ENCODE measurements around the gene GPR3. TPM values are rescaled to one million over a fixed set of nuclear protein-coding genes. Genes with fewer than 3 reads are reported as not detected.

GPR3 gene, protein sequence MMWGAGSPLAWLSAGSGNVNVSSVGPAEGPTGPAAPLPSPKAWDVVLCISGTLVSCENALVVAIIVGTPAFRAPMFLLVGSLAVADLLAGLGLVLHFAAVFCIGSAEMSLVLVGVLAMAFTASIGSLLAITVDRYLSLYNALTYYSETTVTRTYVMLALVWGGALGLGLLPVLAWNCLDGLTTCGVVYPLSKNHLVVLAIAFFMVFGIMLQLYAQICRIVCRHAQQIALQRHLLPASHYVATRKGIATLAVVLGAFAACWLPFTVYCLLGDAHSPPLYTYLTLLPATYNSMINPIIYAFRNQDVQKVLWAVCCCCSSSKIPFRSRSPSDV
- 0.74 TPM for total RNA-seq

DNA sequence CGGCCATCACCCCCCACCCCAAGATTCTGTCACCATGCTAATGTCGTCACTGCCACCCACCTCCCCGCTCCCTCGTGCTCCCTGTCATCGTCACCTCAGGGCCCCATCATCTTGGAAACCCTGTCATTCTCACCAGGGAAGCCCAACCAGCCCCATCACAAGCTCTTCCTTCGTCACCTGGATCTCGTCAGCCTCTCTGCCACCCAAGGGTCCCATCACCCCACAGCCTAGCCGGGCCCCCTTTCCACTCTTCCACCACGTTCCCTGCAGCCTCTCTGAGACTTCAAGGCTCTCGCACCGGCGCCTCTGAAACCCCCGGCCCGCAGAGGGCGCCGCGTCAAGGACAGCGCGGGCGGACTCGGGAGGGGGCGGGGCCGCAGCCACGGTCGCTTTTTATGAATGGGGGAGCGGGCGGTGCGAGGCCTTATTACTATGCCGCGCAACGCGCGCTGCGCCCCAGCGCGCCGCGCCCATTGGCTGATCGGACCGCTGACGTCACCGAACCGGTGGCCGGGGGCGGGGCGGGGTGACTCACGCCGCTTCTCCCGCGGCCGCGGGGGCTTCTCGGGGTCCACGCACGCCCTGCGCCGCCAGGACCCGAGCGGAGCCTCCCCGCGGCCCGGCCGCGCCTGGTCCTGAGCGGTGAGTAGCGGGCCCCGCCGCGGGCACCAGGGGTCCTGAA is at the start of gene GPR3:
TSS of gene GPR3 (plus strand) at position 527 of the 682 bp plus-strand sequence. CDS start 1,177 bp downstream, outside the sequence.
- TF ChIP-seq POLR2A (IDR thresholded peaks at IDR 0.05) (no peak), POLR2AphosphoS5 (IDR thresholded peaks at IDR 0.05; ENCODE audit: insufficient read depth in 1 of 2, low read depth in 1 of 2) (peak; percentile 70 to 73)
- TF ChIP-seq, protein P1, sequence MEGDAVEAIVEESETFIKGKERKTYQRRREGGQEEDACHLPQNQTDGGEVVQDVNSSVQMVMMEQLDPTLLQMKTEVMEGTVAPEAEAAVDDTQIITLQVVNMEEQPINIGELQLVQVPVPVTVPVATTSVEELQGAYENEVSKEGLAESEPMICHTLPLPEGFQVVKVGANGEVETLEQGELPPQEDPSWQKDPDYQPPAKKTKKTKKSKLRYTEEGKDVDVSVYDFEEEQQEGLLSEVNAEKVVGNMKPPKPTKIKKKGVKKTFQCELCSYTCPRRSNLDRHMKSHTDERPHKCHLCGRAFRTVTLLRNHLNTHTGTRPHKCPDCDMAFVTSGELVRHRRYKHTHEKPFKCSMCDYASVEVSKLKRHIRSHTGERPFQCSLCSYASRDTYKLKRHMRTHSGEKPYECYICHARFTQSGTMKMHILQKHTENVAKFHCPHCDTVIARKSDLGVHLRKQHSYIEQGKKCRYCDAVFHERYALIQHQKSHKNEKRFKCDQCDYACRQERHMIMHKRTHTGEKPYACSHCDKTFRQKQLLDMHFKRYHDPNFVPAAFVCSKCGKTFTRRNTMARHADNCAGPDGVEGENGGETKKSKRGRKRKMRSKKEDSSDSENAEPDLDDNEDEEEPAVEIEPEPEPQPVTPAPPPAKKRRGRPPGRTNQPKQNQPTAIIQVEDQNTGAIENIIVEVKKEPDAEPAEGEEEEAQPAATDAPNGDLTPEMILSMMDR (IDR thresholded peaks at IDR 0.05) = peak; percentile 43 to 65 (median 51)
- Histone ChIP-seq H3K9me3 (no peaks in the 10 kb centered on the region), H3K4me3 (peak within 1 kb of the TSS; percentile 46 to 59), H3K27ac (peak within 1 kb of the TSS; percentile 78), H3K4me1 (peaks cover 19% of the 10 kb centered on the region), H3K27me3 (no peaks in the 10 kb centered on the region), H3K36me3 (no peaks in the 10 kb centered on the region)
- DNase-seq (ENCODE audit: extremely low spot score in 2 of 2) = no peak
- intact Hi-C loops (cut with DNase I) = loop anchor here (10.0 kb wide), 1 partner anchor 273 kb away; no protein-coding TSS in a partner anchor

DNA sequence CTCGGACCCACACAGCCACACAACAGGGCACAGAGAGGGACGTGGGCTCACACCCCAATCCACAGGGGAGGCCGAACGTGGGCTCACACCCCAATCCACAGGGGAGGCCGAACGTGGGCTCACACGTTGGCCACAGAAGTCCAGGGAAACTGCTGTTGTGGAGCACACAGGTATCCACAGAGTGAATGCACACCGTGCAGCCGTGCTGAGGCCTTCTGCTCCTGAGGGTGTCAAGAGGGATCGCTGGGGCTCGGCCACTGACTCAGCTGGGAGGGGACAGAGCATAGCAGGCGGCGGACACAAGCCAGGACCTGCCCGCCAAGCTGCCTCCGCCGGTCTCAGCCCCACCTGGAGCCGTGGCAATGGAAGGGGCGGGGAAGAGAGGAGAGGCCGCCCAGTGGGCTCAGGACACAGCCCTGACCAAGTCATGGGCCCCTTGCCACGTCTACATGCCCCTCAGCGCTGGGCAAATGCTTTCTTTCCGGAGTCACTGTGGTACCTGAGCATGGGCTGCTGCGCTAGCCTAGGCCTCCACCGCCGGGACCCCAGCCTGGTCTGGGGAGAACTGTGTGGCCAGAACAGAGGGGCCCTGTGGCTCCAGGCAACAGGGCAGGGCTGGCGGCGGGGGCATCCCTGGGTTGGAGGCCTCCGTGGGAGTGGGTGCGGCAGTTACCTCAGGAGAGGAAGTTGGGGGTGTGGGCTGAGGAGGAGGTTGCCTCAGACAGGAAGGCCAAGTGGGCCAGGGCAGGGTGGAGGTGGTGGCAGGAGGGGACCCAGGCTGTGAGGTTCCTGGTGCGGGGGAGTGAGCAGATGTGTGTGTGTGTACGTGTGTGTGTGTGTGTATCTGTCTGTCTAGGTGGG is 49.4 kb upstream of the GPR3 start:
- intact Hi-C loops (cut with DNase I) = no loop called here
- Histone ChIP-seq H3K9me3 (no peaks in the 10 kb centered on the region), H3K4me1 (peaks cover 33% of the 10 kb centered on the region), H3K4me3 (peak overlapping the region; percentile 34 to 50), H3K36me3 (no peaks in the 10 kb centered on the region), H3K27me3 (no peaks in the 10 kb centered on the region), H3K27ac (peak overlapping the region; percentile 76)
- DNase-seq (ENCODE audit: extremely low spot score in 2 of 2) = no peak
- TF ChIP-seq POLR2AphosphoS5 (IDR thresholded peaks at IDR 0.05; ENCODE audit: insufficient read depth in 1 of 2, low read depth in 1 of 2) = peak; percentile 37 to 50
- TF ChIP-seq, protein P1 (IDR thresholded peaks at IDR 0.05) = no peak

DNA sequence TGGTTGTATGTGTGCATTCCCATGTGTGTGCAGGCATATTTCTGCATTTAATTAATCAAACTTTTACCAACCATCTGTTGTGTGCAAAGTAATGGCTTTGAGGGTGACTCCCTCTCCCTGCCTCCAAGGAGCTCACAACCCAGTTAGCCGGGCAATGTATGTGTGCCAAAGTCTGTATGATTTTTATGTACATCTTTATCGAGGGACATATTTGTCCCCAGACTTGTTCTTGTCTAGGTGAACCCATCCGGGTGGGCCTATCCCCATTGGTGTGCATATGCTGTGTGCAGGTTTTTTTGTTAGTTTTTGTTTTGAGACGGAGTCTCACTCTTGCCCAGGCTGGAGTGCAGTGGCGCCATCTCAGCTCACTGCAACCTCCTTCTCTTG is 48.8 kb upstream of the GPR3 start:
- H3K27me3 ChIP-seq = no peaks in the 10 kb centered on the region
- H3K9me3 ChIP-seq = no peaks in the 10 kb centered on the region
- H3K36me3 ChIP-seq = no peaks in the 10 kb centered on the region
- H3K4me3 ChIP-seq = peak overlapping the region in 1 of 2 donors; percentile 50
- TF ChIP-seq POLR2A (IDR thresholded peaks at IDR 0.05) = no peak
- peaks cover 36% of the 10 kb centered on the region for H3K4me1 ChIP-seq
- DNase-seq (ENCODE audit: extremely low spot score in 2 of 2) = no peak
- intact Hi-C loops (cut with DNase I) = no loop called here
- H3K27ac ChIP-seq = peak overlapping the region; percentile 76

DNA sequence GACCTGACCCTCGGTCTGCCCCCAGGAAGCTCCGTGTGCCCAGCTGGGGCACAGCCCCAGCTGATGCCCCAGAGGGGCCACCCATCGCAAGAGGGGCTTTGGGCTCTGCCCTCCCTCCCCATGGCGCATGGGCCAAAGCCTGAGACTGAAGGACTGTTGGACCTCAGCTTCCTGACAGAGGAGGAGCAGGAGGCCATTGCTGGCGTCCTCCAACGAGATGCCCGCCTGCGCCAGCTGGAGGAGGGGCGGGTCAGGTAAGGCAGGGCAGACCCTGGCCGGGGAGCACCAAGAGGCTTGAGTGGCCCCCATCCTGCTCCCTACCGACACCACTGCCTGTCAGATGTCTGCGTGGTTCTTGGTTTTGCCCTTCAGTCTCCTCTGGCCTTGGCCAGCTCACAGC is 47.1 kb upstream of the GPR3 start:
- H3K36me3 ChIP-seq = no peaks in the 10 kb centered on the region
- TF ChIP-seq POLR2AphosphoS5 (IDR thresholded peaks at IDR 0.05; ENCODE audit: insufficient read depth in 1 of 2, low read depth in 1 of 2) (no peak), POLR2A (IDR thresholded peaks at IDR 0.05) (no peak)
- TF ChIP-seq, protein P1 (IDR thresholded peaks at IDR 0.05) = no peak
- no peak overlapping the region for H3K27ac ChIP-seq
- no peak overlapping the region for H3K4me3 ChIP-seq
- H3K9me3 ChIP-seq = no peaks in the 10 kb centered on the region
- H3K4me1 ChIP-seq = peaks cover 53% of the 10 kb centered on the region
- no peak for DNase-seq (ENCODE audit: extremely low spot score in 2 of 2)
- intact Hi-C loops (cut with DNase I) = no loop called here
- H3K27me3 ChIP-seq = no peaks in the 10 kb centered on the region

DNA sequence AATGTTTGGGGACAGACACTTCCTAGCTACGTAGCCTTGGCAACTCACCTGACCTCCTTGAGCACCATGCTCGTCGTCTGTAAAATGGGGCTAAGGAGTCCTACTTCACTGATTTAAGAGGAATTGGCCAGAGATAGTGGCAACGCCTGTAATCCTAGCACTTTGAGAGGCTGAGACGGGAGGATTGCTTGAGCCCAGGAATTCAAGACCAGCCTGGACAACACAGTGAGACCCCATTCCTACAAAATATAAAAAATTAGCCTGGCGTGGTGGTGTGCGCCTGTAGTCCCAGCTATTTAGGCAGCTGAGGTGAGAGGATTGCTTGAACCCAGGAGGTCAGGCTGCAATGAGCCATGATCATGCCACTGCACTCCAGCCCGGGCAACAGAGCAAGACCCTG is 46.1 kb upstream of the GPR3 start:
- Histone ChIP-seq H3K4me1 (peaks cover 54% of the 10 kb centered on the region), H3K4me3 (no peak overlapping the region), H3K27ac (no peak overlapping the region), H3K27me3 (no peaks in the 10 kb centered on the region), H3K9me3 (no peaks in the 10 kb centered on the region), H3K36me3 (no peaks in the 10 kb centered on the region)
- DNase-seq (ENCODE audit: extremely low spot score in 2 of 2) = no peak
- TF ChIP-seq, protein P1 (IDR thresholded peaks at IDR 0.05) = no peak
- TF ChIP-seq POLR2AphosphoS5 (IDR thresholded peaks at IDR 0.05; ENCODE audit: insufficient read depth in 1 of 2, low read depth in 1 of 2) = no peak
- no peak for TF ChIP-seq POLR2A (IDR thresholded peaks at IDR 0.05)
- intact Hi-C loops (cut with DNase I) = no loop called here

Data from vagina (tissue), 2 donors.